Natural killer cell treated with Interleukin-12 subunit alpha and Interleukin-12 subunit beta and Interleukin-15 and Interleukin-18, amount 100 ng/mL, for 72 hours (primary cell): ENCODE measurements around the gene KRTAP22-1. TPM values are rescaled to one million over a fixed set of nuclear protein-coding genes. Genes with fewer than 3 reads are reported as not detected.

Experiments used
- ATAC-seq, 2 donors: fragments of 150-1000 bp; cut with Tn5 transposase in 1 of 2; sonication (Bioruptor Pico), chemical (Tn5 transposase) in 1 of 2; 2 replicates each; pipeline ENCODE4 v1.10.0; 2021
- DNase-seq: peaks from one replicate; pipeline ENCODE4 v3.0.0; 2022; ENCODE audit warnings: low spot score
- H3K27ac Mint-ChIP-seq, 2 donors: 1 replicate in 1 of 2; 2 replicates in 1 of 2; pipeline ENCODE4 v1.8.0; 2022; ENCODE audit warnings: mixed read lengths in 2 of 2, mild to moderate bottlenecking in 1 of 2, moderate library complexity in 1 of 2
- H3K27me3 Mint-ChIP-seq, 2 donors: 1 replicate in 1 of 2; 2 replicates in 1 of 2; pipeline ENCODE4 v1.8.0; 2022; ENCODE audit warnings: mixed read lengths in 2 of 2
- H3K36me3 Mint-ChIP-seq: one replicate; pipeline ENCODE4 v1.8.0; 2022; ENCODE audit warnings: mixed read lengths
- H3K4me1 Mint-ChIP-seq, 2 donors: 1 replicate in 1 of 2; 2 replicates in 1 of 2; pipeline ENCODE4 v1.8.0; 2022; ENCODE audit warnings: low read depth in 2 of 2, mixed read lengths in 2 of 2, mild to moderate bottlenecking in 1 of 2
- H3K4me3 Mint-ChIP-seq: one replicate; pipeline ENCODE4 v1.8.0; 2022; ENCODE audit warnings: mixed read lengths
- H3K9me3 Mint-ChIP-seq: 2 replicates; pipeline ENCODE4 v1.8.0; 2022; ENCODE audit warnings: mixed read lengths
- total RNA-seq, 2 donors: library from RNA; stranded (reverse); gene quantifications; one replicate each; pipeline ENCODE4 v1.2.3, GENCODE V29; 2022

KRTAP22-1 gene
- not detected for total RNA-seq

GRCh38 chr21:30600787-30601186 lies at the start of gene KRTAP22-1:
KRTAP22-1 (plus strand) TSS chr21:30601087.
- H3K4me3 Mint-ChIP-seq, result no peak within 1 kb of the TSS
- H3K36me3 Mint-ChIP-seq, result peaks cover 7% of the 10 kb centered on the region
- ATAC-seq (no peak), DNase-seq (no peak)
- peaks cover 10% of the 10 kb centered on the region for H3K9me3 Mint-ChIP-seq
- H3K27me3 Mint-ChIP-seq, result no peaks in the 10 kb centered on the region
- no peak within 1 kb of the TSS for H3K27ac Mint-ChIP-seq
- no peaks in the 10 kb centered on the region for H3K4me1 Mint-ChIP-seq

GRCh38 chr21:30552782-30553181 lies 48.1 kb upstream of the KRTAP22-1 start:
- DNase-seq (no peak), ATAC-seq (no peak)
- H3K9me3 Mint-ChIP-seq, result peaks cover 21% of the 10 kb centered on the region
- H3K27me3 Mint-ChIP-seq, result no peaks in the 10 kb centered on the region
- no peaks in the 10 kb centered on the region for H3K4me1 Mint-ChIP-seq
- H3K4me3 Mint-ChIP-seq, result no peak overlapping the region
- no peak overlapping the region for H3K27ac Mint-ChIP-seq
- peaks cover 17% of the 10 kb centered on the region for H3K36me3 Mint-ChIP-seq

- Mint-ChIP-seq H3K4me3 (no peak overlapping the region), H3K27me3 (no peaks in the 10 kb centered on the region), H3K36me3 (peaks cover 12% of the 10 kb centered on the region), H3K9me3 (peaks cover 23% of the 10 kb centered on the region), H3K27ac (no peak overlapping the region), H3K4me1 (no peaks in the 10 kb centered on the region)
- no peak for ATAC-seq
- DNase-seq, result no peak
Observed at GRCh38 chr21:30555095-30555494, 45.8 kb upstream of the KRTAP22-1 start.

GRCh38 chr21:30561264-30561895 lies 39.5 kb upstream of the KRTAP22-1 start, which contains the start of gene KRTAP19-7:
KRTAP19-7 (minus strand) TSS chr21:30561314; CDS start chr21:30561289, 25 bp downstream.
- H3K4me3 Mint-ChIP-seq, result no peak within 1 kb of the TSS
- H3K27me3 Mint-ChIP-seq, result no peaks in the 10 kb centered on the region
- no peak for ATAC-seq

GRCh38 chr21:30561957-30562356 lies 38.9 kb upstream of the KRTAP22-1 start:
- H3K27ac Mint-ChIP-seq, result no peak overlapping the region
- H3K27me3 Mint-ChIP-seq, result no peaks in the 10 kb centered on the region
- no peaks in the 10 kb centered on the region for H3K4me1 Mint-ChIP-seq
- DNase-seq (no peak), ATAC-seq (no peak)
- H3K9me3 Mint-ChIP-seq, result peaks cover 9% of the 10 kb centered on the region
- H3K36me3 Mint-ChIP-seq, result no peaks in the 10 kb centered on the region
- H3K4me3 Mint-ChIP-seq, result no peak overlapping the region

More at GRCh38 chr21:30561264-30561895, 39.5 kb upstream of the KRTAP22-1 start, which contains the start of gene KRTAP19-7:
- H3K27ac Mint-ChIP-seq, result no peak within 1 kb of the TSS
- H3K36me3 Mint-ChIP-seq, result no peaks in the 10 kb centered on the region
- no peaks in the 10 kb centered on the region for H3K4me1 Mint-ChIP-seq
- no peak for DNase-seq
- peaks cover 9% of the 10 kb centered on the region for H3K9me3 Mint-ChIP-seq

GRCh38 chr21:30563072-30563471 lies 37.8 kb upstream of the KRTAP22-1 start:
- peaks cover 9% of the 10 kb centered on the region for H3K9me3 Mint-ChIP-seq
- DNase-seq, result no peak
- H3K4me1 Mint-ChIP-seq, result no peaks in the 10 kb centered on the region
- no peaks in the 10 kb centered on the region for H3K27me3 Mint-ChIP-seq
- no peak overlapping the region for H3K27ac Mint-ChIP-seq
- ATAC-seq, result no peak
- no peak overlapping the region for H3K4me3 Mint-ChIP-seq
- no peaks in the 10 kb centered on the region for H3K36me3 Mint-ChIP-seq

- ATAC-seq (no peak), DNase-seq (no peak)
- Mint-ChIP-seq H3K4me1 (no peaks in the 10 kb centered on the region), H3K36me3 (no peaks in the 10 kb centered on the region), H3K27me3 (no peaks in the 10 kb centered on the region), H3K9me3 (peaks cover 9% of the 10 kb centered on the region), H3K4me3 (no peak overlapping the region), H3K27ac (no peak overlapping the region)
Observed at GRCh38 chr21:30563630-30564029, 37.3 kb upstream of the KRTAP22-1 start.

- DNase-seq, result no peak
Observed at GRCh38 chr21:30567617-30568016, 33.3 kb upstream of the KRTAP22-1 start.

GRCh38 chr21:30577766-30578165 lies 23.1 kb upstream of the KRTAP22-1 start:
- Mint-ChIP-seq H3K9me3 (peaks cover 7% of the 10 kb centered on the region), H3K27ac (no peak overlapping the region), H3K4me1 (no peaks in the 10 kb centered on the region), H3K27me3 (no peaks in the 10 kb centered on the region), H3K36me3 (no peaks in the 10 kb centered on the region), H3K4me3 (no peak overlapping the region)
- ATAC-seq, result no peak
- no peak for DNase-seq

More at GRCh38 chr21:30567617-30568016, 33.3 kb upstream of the KRTAP22-1 start:
- no peak overlapping the region for H3K27ac Mint-ChIP-seq
- H3K36me3 Mint-ChIP-seq, result no peaks in the 10 kb centered on the region
- no peak overlapping the region for H3K4me3 Mint-ChIP-seq
- peaks cover 11% of the 10 kb centered on the region for H3K9me3 Mint-ChIP-seq
- no peaks in the 10 kb centered on the region for H3K4me1 Mint-ChIP-seq
- H3K27me3 Mint-ChIP-seq, result no peaks in the 10 kb centered on the region
- ATAC-seq, result no peak

- Mint-ChIP-seq H3K4me1 (no peaks in the 10 kb centered on the region), H3K4me3 (no peak overlapping the region), H3K36me3 (no peaks in the 10 kb centered on the region), H3K9me3 (peaks cover 8% of the 10 kb centered on the region), H3K27me3 (no peaks in the 10 kb centered on the region), H3K27ac (no peak overlapping the region)
- ATAC-seq (no peak), DNase-seq (no peak)
Observed at GRCh38 chr21:30579346-30579745, 21.5 kb upstream of the KRTAP22-1 start.

- H3K36me3 Mint-ChIP-seq, result no peaks in the 10 kb centered on the region
- H3K4me1 Mint-ChIP-seq, result no peaks in the 10 kb centered on the region
- no peak overlapping the region for H3K4me3 Mint-ChIP-seq
- H3K27ac Mint-ChIP-seq, result no peak overlapping the region
- DNase-seq (no peak), ATAC-seq (no peak)
- no peaks in the 10 kb centered on the region for H3K27me3 Mint-ChIP-seq
- peaks cover 16% of the 10 kb centered on the region for H3K9me3 Mint-ChIP-seq
Observed at GRCh38 chr21:30580132-30580531, 20.8 kb upstream of the KRTAP22-1 start.

- Mint-ChIP-seq H3K36me3 (no peaks in the 10 kb centered on the region), H3K27me3 (no peaks in the 10 kb centered on the region), H3K4me3 (no peak overlapping the region), H3K4me1 (no peaks in the 10 kb centered on the region), H3K9me3 (peaks cover 13% of the 10 kb centered on the region), H3K27ac (no peak overlapping the region)
- ATAC-seq (no peak), DNase-seq (no peak)
Observed at GRCh38 chr21:30582870-30583269, 18.0 kb upstream of the KRTAP22-1 start.

GRCh38 chr21:30590297-30590696 lies 10.6 kb upstream of the KRTAP22-1 start, which contains the start of gene KRTAP22-2:
KRTAP22-2 (minus strand) TSS chr21:30590397.
- Mint-ChIP-seq H3K4me3 (no peak within 1 kb of the TSS), H3K9me3 (no peaks in the 10 kb centered on the region), H3K4me1 (no peaks in the 10 kb centered on the region), H3K27ac (no peak within 1 kb of the TSS), H3K27me3 (no peaks in the 10 kb centered on the region), H3K36me3 (no peaks in the 10 kb centered on the region)
- DNase-seq (no peak), ATAC-seq (no peak)

GRCh38 chr21:30592140-30592539 lies 8.7 kb upstream of the KRTAP22-1 start, which contains the start of gene KRTAP6-3:
KRTAP6-3 (plus strand) TSS chr21:30592440; CDS start chr21:30592446, 6 bp downstream.
- Mint-ChIP-seq H3K27ac (no peak within 1 kb of the TSS), H3K4me1 (no peaks in the 10 kb centered on the region), H3K4me3 (no peak within 1 kb of the TSS), H3K9me3 (no peaks in the 10 kb centered on the region), H3K36me3 (no peaks in the 10 kb centered on the region), H3K27me3 (no peaks in the 10 kb centered on the region)
- ATAC-seq (no peak), DNase-seq (no peak)

GRCh38 chr21:30598802-30599201 lies 2.1 kb upstream of the KRTAP22-1 start, which contains the start of gene KRTAP6-2:
KRTAP6-2 (minus strand) TSS chr21:30598902; CDS start chr21:30598874, 28 bp downstream.
- Mint-ChIP-seq H3K4me1 (no peaks in the 10 kb centered on the region), H3K27me3 (no peaks in the 10 kb centered on the region), H3K27ac (no peak within 1 kb of the TSS), H3K36me3 (peaks cover 7% of the 10 kb centered on the region), H3K9me3 (peaks cover 5% of the 10 kb centered on the region), H3K4me3 (no peak within 1 kb of the TSS)
- no peak for ATAC-seq
- no peak for DNase-seq
